NCI-H2196 treated with DMSO at 0.1 percent for 48 hours (cell line): ENCODE results near the gene ZNF536.

ENCODE experiments used
- DNase-seq: peaks from one replicate; lab custom pipeline; 2025; ENCODE audit not compliant: unreplicated experiment; lab: John Stamatoyannopoulos, UW

The ZNF536 gene

GRCh38 chr19:30555075-30555790 lies 183.0 kb downstream of the ZNF536 start:
- DNase-seq, result no peak

DNA sequence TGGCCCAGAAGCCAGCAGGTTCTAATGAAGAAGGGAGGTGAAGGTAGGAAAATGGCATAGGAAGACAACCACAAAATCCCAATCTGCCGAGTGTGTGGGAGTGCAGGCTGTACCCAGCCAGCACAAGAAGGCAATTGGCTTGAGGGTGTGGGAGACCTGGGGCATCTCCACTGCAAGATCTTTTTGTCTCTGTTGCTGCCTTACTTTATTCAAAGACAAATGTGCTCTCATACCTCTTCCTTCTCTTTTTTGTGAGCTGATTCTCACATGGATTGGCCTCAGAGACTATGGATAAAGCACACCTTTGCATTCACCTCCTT lies 183.6 kb downstream of the ZNF536 start:
- DNase-seq, result no peak

DNA sequence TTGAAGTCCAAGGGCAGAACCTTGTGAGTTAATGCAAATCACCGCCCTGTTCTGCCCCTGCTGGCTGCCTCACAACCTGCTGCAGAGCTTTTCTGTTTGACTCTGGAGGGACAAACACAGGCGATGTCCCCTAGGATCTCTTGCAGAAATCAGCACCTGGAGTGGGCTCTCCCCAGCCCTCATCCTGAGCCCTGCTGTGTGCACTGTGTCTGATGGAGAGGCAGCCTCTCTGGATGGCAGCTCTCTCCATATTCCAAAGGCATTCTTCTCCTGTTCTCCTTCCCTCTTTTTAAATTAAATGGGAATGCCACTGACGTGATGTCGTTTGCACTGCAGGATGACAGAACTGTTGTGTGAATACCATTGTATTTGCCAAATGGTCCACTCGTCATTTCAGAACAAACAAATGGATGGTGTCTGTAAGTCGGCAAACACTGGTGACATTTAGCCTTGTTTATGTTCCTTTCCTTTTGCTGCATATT lies 184.1 kb downstream of the ZNF536 start:
- DNase-seq, result no peak

- DNase-seq, result no peak
Observed at GRCh38 chr19:30557212-30557611, 185.0 kb downstream of the ZNF536 start.

DNA sequence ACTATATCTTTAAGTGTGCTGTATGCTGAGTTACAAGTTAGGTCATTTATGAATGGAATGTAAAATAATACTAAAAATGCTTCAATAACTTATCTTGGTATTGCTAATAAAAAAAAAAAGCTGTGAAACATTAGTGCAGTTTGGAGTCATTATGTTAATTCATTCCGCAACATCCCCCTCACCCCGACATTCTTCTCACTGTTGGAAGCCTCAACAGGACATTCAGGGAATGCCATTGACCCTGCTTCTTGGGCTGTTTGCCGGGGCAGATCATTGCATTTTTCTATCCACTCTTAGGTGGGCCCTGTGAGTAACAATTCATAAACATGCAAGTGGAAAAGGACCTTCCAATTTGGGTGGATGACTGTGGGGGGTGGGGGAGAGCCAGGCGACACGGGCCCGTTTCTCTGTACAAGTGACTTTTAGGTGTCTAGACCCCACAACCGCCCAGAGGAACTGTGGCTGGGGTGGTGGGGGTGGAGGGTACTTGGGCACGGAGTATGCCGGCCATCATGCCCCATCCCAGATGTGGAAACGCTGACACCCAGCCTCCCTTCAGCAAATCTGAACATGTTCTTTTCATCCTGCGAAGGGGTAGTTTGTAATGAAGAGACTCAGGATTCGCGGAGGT lies 185.9 kb downstream of the ZNF536 start:
- no peak for DNase-seq

DNA sequence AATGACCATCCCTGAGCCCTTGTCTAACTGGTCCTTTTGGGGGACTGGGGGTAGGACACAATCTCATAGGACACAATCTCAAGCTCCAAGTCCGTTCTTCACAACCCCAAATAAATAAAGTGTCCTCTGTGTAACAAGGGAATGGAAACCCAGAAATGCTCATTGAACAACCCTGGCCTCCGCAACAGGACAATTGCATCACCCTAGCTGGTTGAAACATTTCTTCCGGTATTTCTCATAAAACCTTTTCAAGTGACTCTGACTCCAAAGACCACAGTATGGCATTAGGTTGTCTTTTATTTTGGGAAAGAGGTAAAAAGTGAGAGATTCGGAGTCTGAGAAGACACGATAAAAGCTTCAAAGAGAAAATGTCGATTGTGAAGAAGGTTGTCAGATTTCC lies 186.6 kb downstream of the ZNF536 start:
- DNase-seq, result no peak

DNA sequence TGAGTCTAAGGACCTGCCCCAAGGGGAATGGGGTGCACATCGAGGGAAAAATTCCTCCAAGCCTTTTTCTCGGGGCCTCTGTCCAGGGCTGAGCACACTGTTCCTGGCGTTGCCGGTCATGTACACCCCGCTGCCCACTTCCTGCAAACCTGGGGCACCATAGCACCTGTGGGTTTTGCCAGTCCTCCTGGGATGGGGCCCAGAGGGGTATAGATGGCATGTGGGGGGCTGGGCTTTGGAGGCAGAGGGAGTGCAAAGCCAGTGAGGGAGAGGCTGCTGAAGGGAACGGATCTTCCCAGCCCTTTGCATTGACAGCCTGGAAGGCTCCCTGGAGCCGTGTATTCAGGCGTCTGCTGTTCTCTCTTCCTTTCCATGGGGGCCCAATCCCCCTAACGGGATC lies 187.3 kb downstream of the ZNF536 start:
- no peak for DNase-seq

DNA sequence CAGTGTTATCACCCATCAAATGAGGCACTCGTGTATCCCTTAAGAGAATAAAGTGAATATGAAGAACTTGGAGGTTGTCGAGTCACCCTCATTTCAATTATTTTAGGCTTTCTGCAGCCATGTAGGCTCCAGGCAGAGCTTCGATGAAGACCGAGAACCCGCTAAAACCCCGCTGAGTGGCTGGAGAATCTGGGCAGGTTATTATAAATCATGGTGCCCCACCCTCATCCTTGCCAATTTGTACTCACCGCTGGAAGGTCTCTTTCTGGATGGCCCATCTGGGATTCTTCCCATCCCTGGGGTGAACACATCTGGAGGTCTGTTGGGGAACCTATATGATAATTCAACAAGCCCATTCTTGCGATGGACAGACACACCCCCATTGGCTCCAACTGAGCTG lies 190.8 kb downstream of the ZNF536 start:
- no peak for DNase-seq

DNA sequence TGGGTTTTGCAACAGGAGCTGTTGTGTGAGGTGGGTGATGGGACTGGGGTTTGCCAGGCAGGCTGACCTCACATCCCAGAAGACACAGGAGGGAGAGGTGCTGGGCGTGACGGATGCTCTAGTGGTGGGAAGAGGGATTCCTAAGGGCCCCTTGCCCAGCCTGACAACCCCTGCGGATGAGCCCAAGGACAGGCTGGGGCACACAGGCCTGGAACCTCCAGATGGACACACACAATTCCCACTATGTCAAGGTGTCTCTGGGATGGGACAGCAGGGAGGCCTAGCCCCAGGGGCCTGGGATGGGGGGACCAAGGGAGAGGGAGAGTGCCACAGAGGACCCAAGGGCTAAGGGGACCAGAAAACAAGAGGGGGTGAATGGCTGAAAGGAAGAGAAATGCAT lies 191.5 kb downstream of the ZNF536 start:
- no peak for DNase-seq

GRCh38 chr19:30564551-30565011 lies 192.4 kb downstream of the ZNF536 start:
- no peak for DNase-seq

DNA sequence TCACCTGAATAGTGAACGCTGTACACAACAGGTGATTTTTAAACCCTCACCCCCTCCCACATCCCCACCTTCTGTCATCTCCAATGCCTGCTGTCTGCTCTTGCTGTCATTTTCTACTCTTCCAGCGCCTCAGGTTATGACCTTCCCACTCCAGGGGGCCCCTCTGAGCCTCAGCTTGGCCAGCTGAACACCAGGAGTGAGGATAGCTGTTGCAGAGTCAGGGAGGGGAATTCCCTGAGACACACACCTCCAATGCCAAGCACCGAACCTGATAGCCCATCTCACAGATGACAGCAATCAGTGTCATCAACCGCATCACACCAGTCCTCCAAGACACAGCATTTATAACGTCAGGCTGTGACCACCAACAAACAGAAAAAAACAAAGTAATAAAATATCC lies 193.5 kb downstream of the ZNF536 start:
- DNase-seq, result no peak

- no peak for DNase-seq
Observed at GRCh38 chr19:30566681-30567420, 194.7 kb downstream of the ZNF536 start.

DNA sequence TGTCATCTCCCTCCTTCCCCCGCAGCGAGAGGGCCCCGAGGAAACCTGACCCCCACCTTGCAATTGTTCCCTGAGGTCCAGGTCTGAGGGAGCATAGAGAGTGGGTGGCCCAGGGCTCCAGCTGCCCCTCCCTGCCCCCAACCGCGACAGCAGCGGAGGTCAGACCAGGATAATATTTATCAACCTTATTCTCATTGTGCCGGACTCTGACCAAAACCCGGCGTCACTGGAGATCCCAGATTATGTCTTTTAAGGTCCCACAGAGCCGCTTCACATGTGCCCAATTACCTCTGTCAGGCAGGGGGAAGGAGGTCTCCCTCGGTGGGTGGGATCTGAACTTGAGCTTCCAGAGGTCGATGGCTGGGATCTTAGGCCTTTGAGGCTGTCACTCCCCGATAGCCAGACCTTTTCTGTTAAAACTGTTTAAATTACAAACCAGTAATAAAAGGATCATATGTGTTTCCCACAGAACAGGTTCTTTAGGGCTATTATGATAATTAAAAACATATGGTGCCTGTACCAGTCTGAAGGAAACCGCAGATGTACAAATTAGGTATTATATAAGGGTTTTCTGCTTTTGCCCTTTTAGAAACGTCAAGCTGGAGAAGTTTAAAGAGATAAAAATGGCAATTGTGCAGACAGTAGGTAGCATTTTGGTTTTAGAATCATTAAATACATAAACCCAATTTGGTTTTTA lies 195.5 kb downstream of the ZNF536 start:
- no peak for DNase-seq

DNA sequence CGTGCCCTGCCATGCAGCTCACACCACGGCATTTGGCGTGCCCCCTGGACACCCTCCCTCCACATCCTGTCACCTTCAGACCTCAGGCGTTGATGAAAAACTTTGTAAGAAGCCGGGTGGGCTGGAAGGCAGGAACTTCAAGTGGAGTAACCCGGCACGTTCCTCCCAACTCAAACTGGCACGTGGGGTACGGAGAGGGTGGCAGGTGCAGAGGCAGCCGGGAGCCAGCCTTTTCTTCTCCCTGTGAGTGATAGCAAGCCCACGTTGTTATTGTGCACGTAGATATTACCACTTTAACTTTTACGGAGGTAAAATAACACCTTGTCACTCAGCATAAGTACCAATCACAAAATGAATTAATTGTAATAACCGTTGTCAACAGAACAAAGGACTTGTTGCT lies 198.0 kb downstream of the ZNF536 start:
- no peak for DNase-seq

- DNase-seq, result no peak
Observed at GRCh38 chr19:30577551-30578105, 205.4 kb downstream of the ZNF536 start.

- DNase-seq, result no peak
Observed at GRCh38 chr19:30579419-30579818, 207.2 kb downstream of the ZNF536 start.

GRCh38 chr19:30580673-30581072 lies 208.5 kb downstream of the ZNF536 start:
- DNase-seq, result no peak

DNA sequence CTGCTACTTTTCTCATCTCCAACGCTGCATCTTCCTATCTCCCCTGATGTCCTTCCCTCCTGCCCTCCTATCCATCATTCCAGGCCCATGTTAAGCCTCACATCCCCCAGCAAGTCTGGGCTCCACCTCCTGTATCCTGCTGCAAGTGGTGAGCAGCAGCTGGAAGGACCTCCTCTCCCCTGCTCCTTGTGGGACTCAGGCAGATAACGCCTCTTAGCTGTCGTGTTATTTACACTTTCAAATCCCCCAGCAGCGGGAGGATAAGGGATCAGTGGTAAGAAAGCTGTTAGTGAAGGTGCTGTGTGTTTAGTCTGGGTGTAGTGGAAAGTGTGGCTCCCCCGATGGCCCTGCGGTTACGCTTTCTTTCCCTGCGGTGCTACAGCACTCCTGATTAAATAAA lies 211.9 kb downstream of the ZNF536 start:
- DNase-seq, result no peak

GRCh38 chr19:30587869-30588268 lies 215.7 kb downstream of the ZNF536 start:
- no peak for DNase-seq

GRCh38 chr19:30590596-30591229 lies 218.5 kb downstream of the ZNF536 start:
- DNase-seq, result no peak

DNA sequence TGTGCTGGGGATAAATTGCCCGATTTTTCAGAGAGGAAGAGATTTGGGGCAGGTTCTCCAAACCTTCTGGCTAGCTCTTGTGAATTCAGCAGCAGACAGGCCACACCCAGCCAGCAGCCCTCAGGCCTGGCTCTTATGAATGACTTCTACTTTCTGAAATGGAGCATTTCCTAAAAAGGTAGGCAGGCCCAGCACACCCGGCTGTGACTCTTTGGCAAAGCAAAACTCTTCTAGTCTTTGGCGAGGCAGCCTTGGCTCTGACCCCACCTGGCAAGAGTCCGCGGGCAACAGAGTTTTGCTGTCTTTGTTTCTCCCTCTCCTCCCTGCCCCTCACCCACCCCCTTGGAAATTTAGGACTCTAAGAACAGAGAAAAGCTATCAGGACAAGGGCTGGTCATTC lies 221.2 kb downstream of the ZNF536 start:
- DNase-seq, result no peak
